ENCODE results near the gene CGB2. TPM values are rescaled to one million over a fixed set of nuclear protein-coding genes. Genes with fewer than 3 reads are reported as not detected.

Gene CGB2
- total and polyA plus RNA-seq, 2 of the 13 experiments (the other 11 are each of a cell fraction or from before 2014, with no cell fraction given), result not detected

DNA sequence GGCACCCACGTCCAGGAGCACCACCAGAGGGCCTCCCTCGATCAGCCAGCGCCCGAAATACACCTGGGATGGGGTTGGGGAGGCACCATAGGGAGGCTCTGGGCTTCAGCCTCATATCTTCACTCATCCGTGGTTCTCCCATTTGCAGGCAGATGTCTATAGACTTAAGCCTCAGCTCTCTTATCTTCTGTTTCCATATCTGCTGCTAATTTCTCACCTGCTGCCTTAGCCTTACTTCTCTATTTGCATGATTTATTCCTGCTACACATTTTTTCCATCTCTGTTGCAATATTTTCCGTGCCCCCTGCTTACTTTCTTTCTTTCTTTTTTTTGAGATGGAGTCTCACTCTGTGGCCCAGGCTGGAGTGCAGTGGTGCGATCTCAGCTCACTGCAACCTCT, 44.4 kb upstream of the CGB2 start:
- Histone ChIP-seq H3K4me2 (ENCODE audit: low read depth, low read length) (no peak overlapping the region), H3K9ac (ENCODE audit: insufficient read depth, low read depth, low read length) (no peak overlapping the region), H3K9me3 (ENCODE audit: low read length) (no peaks in the 10 kb centered on the region), H4K20me1 (ENCODE audit: insufficient read depth, low read length) (no peaks in the 10 kb centered on the region), H3K36me3 (replicated peaks in 1 of 2; ENCODE audit: control insufficient read depth in 1 of 2, insufficient read depth in 2 of 2, low read length in 2 of 2) (peaks cover 13 to 49% of the 10 kb centered on the region in 2 experiments; a peak in 4 of 5 replicates), H3K4me3 (replicated peaks in 1 of 3; ENCODE audit: insufficient read depth in 1 of 3, low read depth in 2 of 3, low read length in 3 of 3) (no peak overlapping the region), H2AFZ (ENCODE audit: low read length) (no peak overlapping the region), H3K27ac (ENCODE audit: extremely low read length, insufficient read depth, low read length) (no peak overlapping the region), H3K4me1 (ENCODE audit: insufficient read depth, low read length) (peaks cover 23% of the 10 kb centered on the region), H3K79me2 (ENCODE audit: insufficient read depth, low read length) (peaks cover 21% of the 10 kb centered on the region), H3K27me3 (ENCODE audit: control insufficient read depth in 1 of 2, insufficient read depth in 2 of 2, low read length in 2 of 2) (no peaks in the 10 kb centered on the region; a peak in 1 of 5 replicates)
- DNase-seq (ENCODE audit: low spot score) (no peak), FAIRE-seq (no peak), ATAC-seq (no peak)
- in situ Hi-C loops (cut with HindIII; ENCODE audit: extremely low pct_ligation_motif_present, low pct_unique_long_range_greater_than_20kb) (no loop called here), intact Hi-C loops (cut with micrococcal nuclease; ENCODE audit: unreplicated experiment) (no loop called here)
- BruUV-seq (replicated peaks), result no TSS peak
- ChIA-PET POLR2A (no interaction called here), CTCF (ENCODE audit: low intra/inter-chr PET ratio, low total read pairs) (no interaction called here)
- over 99% methylated on average over 6 of the region's 7 CpGs for WGBS (ENCODE audit: low lambda C conversion rate)
- TF ChIP-seq ZNF780A (CRISPR knock-in tag; IDR thresholded peaks at IDR 0.05) (no peak), AGO2 (optimal IDR thresholded peaks at IDR 0.05; ENCODE audit: low read depth, low read length) (peak; percentile 23), FOXK1 (CRISPR knock-in tag; IDR thresholded peaks at IDR 0.05; ENCODE audit: borderline replicate concordance, low read depth) (no peak), ZNF737 (CRISPR knock-in tag; IDR thresholded peaks at IDR 0.05; ENCODE audit: borderline replicate concordance) (no peak), ZFP90 (CRISPR knock-in tag; IDR thresholded peaks at IDR 0.05; ENCODE audit: borderline replicate concordance) (no peak), IKZF1 (IDR thresholded peaks at IDR 0.05) (no peak), NR3C1 (CRISPR knock-in tag; IDR thresholded peaks at IDR 0.05) (no peak), RBFOX2 (IDR thresholded peaks at IDR 0.05; ENCODE audit: low read depth, low read length) (0 out of 2 replicates have a peak, but pooled peaks have one; percentile 34), TOE1 (CRISPR knock-in tag; IDR thresholded peaks at IDR 0.05) (no peak), CEBPG (CRISPR knock-in tag; IDR thresholded peaks at IDR 0.05) (no peak), RELA (CRISPR knock-in tag; IDR thresholded peaks at IDR 0.05) (no peak), POLR2A (IDR thresholded peaks at IDR 0.05; ENCODE audit: insufficient read depth in 1 of 2, low read depth in 2 of 2, low read length in 2 of 2) (0 out of 4 replicates have a peak, but pooled peaks of 1 of the 2 experiments have one; percentile 0), NR1H2 (CRISPR knock-in tag; IDR thresholded peaks at IDR 0.05; ENCODE audit: borderline replicate concordance, low read depth) (no peak), KDM6A (CRISPR knock-in tag; IDR thresholded peaks at IDR 0.05; ENCODE audit: low read depth) (no peak), SRF (IDR thresholded peaks at IDR 0.05; ENCODE audit: low read depth, low read length) (no peak), SMAD9 (CRISPR knock-in tag; IDR thresholded peaks at IDR 0.05) (no peak), ZNF816 (CRISPR knock-in tag; IDR thresholded peaks at IDR 0.05; ENCODE audit: borderline replicate concordance) (no peak), MYC (CRISPR knock-in tag; IDR thresholded peaks at IDR 0.05; ENCODE audit: borderline replicate concordance) (no peak), ZGPAT (CRISPR knock-in tag; IDR thresholded peaks at IDR 0.05) (no peak)
- TF ChIP-seq, protein P1, sequence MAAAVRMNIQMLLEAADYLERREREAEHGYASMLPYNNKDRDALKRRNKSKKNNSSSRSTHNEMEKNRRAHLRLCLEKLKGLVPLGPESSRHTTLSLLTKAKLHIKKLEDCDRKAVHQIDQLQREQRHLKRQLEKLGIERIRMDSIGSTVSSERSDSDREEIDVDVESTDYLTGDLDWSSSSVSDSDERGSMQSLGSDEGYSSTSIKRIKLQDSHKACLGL (CRISPR knock-in tag; IDR thresholded peaks at IDR 0.05), result no peak
- TF ChIP-seq, protein P2, sequence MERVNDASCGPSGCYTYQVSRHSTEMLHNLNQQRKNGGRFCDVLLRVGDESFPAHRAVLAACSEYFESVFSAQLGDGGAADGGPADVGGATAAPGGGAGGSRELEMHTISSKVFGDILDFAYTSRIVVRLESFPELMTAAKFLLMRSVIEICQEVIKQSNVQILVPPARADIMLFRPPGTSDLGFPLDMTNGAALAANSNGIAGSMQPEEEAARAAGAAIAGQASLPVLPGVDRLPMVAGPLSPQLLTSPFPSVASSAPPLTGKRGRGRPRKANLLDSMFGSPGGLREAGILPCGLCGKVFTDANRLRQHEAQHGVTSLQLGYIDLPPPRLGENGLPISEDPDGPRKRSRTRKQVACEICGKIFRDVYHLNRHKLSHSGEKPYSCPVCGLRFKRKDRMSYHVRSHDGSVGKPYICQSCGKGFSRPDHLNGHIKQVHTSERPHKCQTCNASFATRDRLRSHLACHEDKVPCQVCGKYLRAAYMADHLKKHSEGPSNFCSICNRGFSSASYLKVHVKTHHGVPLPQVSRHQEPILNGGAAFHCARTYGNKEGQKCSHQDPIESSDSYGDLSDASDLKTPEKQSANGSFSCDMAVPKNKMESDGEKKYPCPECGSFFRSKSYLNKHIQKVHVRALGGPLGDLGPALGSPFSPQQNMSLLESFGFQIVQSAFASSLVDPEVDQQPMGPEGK (CRISPR knock-in tag; IDR thresholded peaks at IDR 0.05), result no peak
